IPS-11a (cell line): ENCODE data around the gene FTO.

Experiments used
- H3K4me3 ChIP-seq: one replicate; pipeline ENCODE4 v1.5.1; 2013; ENCODE audit warnings: low read depth, low read length, control low read depth

The FTO gene

GRCh38 chr16:53708490-53708889 lies 4.5 kb downstream of the FTO start:
- H3K4me3 ChIP-seq, result no peak overlapping the region

DNA sequence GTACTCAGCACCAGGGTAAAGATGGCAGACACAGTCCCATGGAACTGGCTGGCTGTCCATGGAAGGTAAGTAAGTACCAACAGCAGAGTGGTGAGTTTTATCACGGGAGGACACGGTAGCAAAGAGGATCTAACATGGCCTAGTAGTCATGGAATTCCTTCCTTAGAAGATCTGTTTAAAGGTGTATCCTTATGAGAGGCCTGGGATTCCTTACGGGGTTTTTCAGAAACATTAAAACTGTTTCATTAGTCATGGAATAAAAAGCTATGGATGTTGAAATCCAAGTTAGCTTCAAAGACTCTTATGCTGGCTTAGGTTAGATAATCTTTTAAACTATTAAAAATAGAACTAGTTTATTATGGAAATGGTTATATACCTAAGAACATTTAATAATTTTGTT lies 7.4 kb downstream of the FTO start:
- H3K4me3 ChIP-seq, result no peak overlapping the region

- H3K4me3 ChIP-seq, result no peak overlapping the region
These were observed 8.1 kb downstream of the FTO start for GRCh38 chr16:53712065-53712464.

- no peak overlapping the region for H3K4me3 ChIP-seq
These were observed 9.6 kb downstream of the FTO start for GRCh38 chr16:53713403-53714204.

DNA sequence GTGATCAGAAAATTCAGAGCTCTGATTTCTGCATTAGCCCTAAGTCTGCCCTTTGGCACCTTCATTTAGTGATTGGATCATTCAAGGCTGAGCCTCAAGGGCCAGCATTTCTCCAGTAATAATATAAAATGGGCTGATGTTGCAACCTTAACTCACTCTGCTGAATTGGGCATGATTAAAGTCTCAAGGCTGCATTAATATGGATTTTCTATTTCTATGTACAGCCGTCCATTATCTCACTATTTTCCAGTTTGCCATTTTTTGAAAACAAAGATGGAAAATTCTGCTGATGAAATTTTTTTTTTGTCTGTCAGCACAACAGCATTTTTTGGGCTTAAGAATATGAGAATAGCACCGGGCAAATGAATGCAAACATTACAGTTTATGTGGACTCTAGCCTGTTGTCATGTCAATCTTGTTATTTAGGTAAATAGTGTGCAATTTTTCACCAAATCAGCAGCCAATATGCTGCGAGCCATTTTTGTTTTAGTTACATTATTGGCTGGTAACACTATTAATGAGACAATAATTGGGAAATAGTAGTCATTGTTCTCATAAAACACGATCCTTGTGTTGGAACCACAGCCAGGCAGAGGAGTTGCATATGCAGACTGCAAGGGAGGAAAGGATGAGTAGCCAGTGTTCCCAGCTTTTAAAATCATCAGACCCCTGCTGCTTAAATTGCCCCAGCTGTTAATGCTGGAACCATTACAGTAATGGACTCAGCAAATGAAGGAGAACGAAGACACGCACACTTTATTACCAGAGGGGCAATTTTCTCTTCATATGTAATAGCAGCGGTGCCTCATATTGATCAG lies 10.5 kb downstream of the FTO start:
- no peak overlapping the region for H3K4me3 ChIP-seq

GRCh38 chr16:53715023-53715384 lies 11.0 kb downstream of the FTO start:
- H3K4me3 ChIP-seq, result no peak overlapping the region

DNA sequence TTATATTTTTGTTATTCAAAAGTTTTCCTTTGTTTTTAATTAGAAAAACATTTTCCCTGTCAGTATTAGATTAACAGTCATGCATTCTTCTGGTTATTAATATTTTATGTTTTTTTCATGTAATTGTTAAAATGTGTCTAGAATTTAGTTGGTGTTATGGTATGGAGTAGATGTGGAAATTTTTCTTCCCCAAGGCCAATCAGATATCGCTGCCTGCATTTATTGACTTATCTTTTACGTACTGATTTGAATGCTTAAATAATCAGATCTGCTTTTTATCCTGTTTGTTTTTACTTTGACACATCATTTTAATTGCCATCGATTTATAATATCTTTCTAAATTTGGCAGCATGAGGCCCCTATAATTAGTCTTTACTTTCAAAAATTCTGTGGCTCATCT lies 13.6 kb downstream of the FTO start:
- H3K4me3 ChIP-seq, result no peak overlapping the region

GRCh38 chr16:53721017-53721416 lies 17.1 kb downstream of the FTO start:
- H3K4me3 ChIP-seq, result no peak overlapping the region

- H3K4me3 ChIP-seq, result no peak overlapping the region
These were observed 22.7 kb downstream of the FTO start for GRCh38 chr16:53726625-53727024.

DNA sequence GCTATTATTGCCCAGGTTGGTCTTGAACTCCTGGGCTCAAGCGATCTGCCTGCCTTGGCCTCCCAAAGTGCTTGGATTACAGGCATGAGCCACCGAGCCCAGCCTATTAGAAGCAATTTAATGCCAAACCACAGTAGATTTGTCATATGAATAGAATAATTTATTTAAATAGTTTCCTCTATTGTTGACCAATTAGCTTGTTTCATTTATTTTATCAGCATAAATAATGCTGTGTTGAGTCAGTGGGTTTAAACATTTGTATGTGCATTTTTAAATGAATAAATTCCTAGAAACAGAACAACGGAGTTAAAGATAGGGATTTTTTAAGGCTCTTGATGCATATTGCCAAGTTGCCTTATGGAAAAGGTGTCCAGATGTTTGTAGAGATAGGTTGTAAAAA lies 26.7 kb downstream of the FTO start:
- no peak overlapping the region for H3K4me3 ChIP-seq

GRCh38 chr16:53732296-53732929 lies 28.5 kb downstream of the FTO start:
- no peak overlapping the region for H3K4me3 ChIP-seq

DNA sequence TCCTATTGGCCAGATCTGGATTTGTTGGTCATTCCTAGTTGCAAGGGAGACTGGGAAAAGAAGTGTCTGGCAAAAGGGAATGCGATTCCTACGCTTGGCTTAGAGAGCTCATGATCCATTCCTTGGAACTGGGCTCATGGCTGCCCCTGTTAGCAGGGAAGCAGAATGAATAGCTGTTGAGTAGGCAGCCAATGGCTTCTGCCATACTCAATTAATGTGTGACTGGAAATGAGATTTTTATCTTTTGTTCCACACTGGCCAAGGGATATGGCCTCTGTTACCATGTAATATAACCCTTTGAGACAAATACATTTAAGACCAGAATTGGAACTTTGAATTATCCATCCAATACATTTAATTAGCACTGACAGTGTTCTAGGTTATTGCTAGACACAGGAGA lies 31.0 kb downstream of the FTO start:
- H3K4me3 ChIP-seq, result no peak overlapping the region

- H3K4me3 ChIP-seq, result no peak overlapping the region
These were observed 32.3 kb downstream of the FTO start for GRCh38 chr16:53736297-53736696.

GRCh38 chr16:53737552-53737951 lies 33.6 kb downstream of the FTO start:
- H3K4me3 ChIP-seq, result no peak overlapping the region

DNA sequence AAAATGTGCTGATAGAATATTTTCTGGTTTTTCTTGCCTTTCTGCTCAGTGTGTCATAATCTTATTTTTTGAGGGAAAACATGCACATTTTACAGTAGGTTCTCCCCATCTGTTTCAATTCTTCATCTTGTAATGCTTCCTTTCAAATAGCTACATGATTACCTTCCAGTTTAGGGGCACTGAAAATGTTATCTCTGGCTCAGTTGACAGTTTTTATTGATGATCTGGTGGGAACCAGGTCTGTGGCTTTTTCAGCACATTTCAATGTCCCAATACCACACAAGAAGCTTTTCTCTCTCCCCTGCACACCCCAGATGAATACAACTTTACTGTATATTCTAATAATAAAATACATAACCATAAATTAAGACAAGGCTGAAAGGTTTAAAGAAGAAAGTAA lies 36.5 kb downstream of the FTO start:
- H3K4me3 ChIP-seq, result no peak overlapping the region

DNA sequence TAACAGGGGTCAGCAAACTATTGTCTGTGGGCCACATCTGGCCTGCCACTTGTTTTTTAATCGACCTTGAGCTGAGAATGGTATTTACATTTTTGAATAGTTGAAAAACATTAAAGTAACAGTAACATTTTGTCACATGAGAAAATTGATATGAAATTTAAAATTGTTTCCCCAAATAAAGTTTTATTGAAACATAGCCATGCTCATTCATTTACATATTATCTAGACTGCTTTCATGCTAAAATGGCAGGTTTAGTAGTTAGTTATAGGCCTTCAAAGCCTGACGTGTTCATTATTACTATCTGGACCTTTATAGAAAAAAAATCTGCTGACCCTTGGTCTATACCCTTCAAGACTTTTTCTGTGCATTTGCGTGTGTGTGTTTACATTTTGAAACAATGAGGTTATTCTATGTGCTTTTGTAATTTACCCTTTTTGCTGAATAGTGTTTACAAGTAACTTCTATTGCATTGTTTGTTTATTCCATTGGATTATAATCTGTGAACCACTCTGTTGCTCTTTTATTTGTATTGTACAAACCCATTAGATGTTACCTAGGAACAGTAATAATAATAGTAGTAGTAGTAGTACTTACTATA lies 37.1 kb downstream of the FTO start:
- no peak overlapping the region for H3K4me3 ChIP-seq

- H3K4me3 ChIP-seq, result no peak overlapping the region
These were observed 37.6 kb downstream of the FTO start for GRCh38 chr16:53741546-53741945.

DNA sequence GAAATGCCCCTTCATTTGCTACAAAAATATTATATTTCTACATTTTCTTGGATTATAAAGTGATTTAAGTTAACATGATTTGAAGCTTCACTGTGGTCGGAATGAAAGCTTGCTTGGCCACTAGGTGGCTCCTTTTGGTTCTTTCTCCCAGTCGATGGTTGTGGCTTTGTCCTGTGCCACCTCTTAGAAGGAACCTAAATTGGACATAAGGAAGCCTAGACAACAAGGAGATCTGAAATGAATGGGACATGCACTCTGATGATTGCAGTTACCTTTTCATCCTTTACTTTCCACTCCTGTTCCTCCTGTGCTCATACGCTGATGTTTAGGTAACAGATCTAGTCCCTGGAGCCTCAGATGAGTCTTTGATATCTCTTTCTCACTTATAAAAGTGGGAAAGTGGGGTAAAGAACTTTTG lies 39.2 kb downstream of the FTO start:
- no peak overlapping the region for H3K4me3 ChIP-seq

GRCh38 chr16:53744449-53744848 lies 40.5 kb downstream of the FTO start:
- H3K4me3 ChIP-seq, result no peak overlapping the region

DNA sequence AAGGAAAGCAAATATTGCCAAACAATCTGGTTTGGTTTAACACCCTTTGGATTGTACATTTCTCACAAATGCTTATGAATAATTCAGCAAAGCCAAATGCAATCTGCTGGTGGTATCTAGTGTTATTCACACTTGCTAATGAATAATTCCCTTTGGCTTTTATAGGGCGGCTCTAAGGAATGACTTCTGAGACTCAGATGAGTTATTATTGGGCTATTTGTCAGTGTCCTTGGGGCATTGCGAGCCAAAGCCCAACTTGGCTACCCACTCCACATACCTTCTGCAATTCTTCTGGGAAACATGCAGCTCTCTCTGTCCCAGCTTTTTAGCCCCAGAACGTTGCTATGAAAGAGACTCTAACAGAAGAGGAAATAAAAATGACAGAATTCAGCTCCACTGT lies 41.1 kb downstream of the FTO start:
- no peak overlapping the region for H3K4me3 ChIP-seq

DNA sequence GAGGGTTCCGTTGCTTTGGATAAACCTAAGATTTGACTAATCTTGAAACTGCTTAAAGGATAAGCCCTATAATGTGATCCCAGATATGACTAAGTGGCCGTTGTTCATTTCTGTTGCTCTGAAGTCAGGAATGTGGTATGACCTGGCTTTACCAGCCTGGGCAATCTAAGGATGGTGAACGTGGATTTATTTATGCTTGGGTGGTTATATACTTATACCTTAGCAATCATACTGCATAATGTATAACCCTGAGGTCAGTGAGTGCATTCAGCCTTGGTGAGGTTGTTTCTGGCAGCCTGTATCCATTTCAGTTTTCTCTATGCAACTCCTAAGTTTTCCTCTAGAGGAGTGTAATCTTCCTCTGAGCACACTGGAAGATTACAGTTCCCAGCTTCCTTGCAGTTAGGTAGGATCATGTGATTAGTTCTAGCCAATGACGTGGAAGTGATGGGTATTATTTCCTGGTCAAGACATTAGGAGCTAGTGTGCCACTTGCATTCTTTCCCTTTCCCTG lies 41.9 kb downstream of the FTO start:
- H3K4me3 ChIP-seq, result no peak overlapping the region
